NB4 (cell line): Measurements from ENCODE around the gene CDH3.

ENCODE experiments used
- POLR2A ChIP-seq: IDR thresholded peaks from 2 replicates; pipeline ENCODE4 v1.6.1; 2011; ENCODE audit warnings: mild to moderate bottlenecking; ENCODE audit not compliant: insufficient read length; ENCODE audit errors: extremely low read depth
- TF ChIP-seq, protein P1 (sequence below): IDR thresholded peaks from one replicate; pipeline ENCODE4 v1.5.1; 2012; ENCODE audit warnings: low read depth, low read length

DNA sequence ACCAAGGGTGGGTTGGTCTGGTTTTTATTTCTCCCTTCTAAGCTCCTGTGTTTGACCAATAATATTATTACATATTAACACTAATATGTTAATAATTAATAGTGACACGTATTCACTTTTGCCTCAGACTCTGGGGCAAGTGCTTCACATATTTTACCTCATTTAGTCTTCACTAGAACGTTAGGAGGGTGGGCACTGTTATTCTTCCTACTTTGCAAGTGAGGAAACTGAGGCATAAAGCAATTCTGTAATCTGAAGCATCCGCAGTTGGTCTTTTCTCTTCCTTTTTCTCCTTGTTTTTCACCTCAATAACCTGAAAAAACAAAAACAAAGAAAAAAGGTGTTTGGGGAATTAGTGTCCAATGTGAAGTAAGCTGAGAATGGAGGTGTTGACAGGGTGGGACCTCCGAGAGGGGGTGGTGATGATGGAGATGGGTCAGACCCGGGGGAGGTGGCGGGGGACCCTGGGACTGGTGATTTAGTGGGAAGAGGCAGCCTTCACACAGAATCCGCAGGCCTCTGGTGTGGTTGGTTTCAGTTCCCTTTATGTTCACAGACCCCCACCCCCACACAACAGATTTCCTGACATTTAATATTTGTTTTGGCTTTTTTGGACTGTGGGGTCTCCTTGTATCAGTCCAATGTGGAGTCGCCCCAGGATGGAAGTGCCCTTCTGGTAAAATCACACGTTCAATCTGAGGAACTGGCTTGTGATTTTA lies 95.7 kb downstream of the CDH3 start:
- TF ChIP-seq, protein P1, sequence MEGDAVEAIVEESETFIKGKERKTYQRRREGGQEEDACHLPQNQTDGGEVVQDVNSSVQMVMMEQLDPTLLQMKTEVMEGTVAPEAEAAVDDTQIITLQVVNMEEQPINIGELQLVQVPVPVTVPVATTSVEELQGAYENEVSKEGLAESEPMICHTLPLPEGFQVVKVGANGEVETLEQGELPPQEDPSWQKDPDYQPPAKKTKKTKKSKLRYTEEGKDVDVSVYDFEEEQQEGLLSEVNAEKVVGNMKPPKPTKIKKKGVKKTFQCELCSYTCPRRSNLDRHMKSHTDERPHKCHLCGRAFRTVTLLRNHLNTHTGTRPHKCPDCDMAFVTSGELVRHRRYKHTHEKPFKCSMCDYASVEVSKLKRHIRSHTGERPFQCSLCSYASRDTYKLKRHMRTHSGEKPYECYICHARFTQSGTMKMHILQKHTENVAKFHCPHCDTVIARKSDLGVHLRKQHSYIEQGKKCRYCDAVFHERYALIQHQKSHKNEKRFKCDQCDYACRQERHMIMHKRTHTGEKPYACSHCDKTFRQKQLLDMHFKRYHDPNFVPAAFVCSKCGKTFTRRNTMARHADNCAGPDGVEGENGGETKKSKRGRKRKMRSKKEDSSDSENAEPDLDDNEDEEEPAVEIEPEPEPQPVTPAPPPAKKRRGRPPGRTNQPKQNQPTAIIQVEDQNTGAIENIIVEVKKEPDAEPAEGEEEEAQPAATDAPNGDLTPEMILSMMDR, result no peak
- no peak for TF ChIP-seq POLR2A
